Lower lobe of right lung (tissue), 2 donors: Measurements from ENCODE around the gene MXI1. TPM values are rescaled to one million over a fixed set of nuclear protein-coding genes. Genes with fewer than 3 reads are reported as not detected.

ENCODE experiments used
- ATAC-seq, 2 donors: fragments of 200-7000 bp; cut with Tn5 transposase; one replicate each; pipeline ENCODE4 v1.9.1; 2020 to 2022; ENCODE audit warnings: mild to moderate bottlenecking in 2 of 2, moderate library complexity in 2 of 2
- DNase-seq: peaks from one replicate; pipeline ENCODE4 v3.0.0-alpha.2; 2020
- H3K27ac ChIP-seq: fragments of 200-600 bp; one replicate; pipeline ENCODE4 v1.8.0; 2022
- H3K27me3 ChIP-seq: fragments of 200-600 bp; one replicate; pipeline ENCODE4 v1.8.0; 2022; ENCODE audit warnings: low read depth
- H3K36me3 ChIP-seq: fragments of 200-600 bp; one replicate; pipeline ENCODE4 v1.8.0; 2022; ENCODE audit warnings: mild to moderate bottlenecking
- H3K4me1 ChIP-seq: fragments of 200-600 bp; one replicate; pipeline ENCODE4 v1.8.0; 2022
- H3K4me3 ChIP-seq: fragments of 200-600 bp; one replicate; pipeline ENCODE4 v1.8.0; 2022; ENCODE audit warnings: mild to moderate bottlenecking
- H3K9me3 ChIP-seq: fragments of 200-600 bp; one replicate; pipeline ENCODE4 v1.8.0; 2022
- intact Hi-C: fragments of 100-400 bp; cut with DNase I; formaldehyde crosslinking; loops from one replicate; pipeline ENCODE4 v1.11.0; 2022
- total RNA-seq: library from RNA; stranded (reverse); fragmentation: NEBNext Ultra II Directional; extraction: Animal tissue kit (Norgen Biotek cat#: 25700); gene quantifications from one replicate; pipeline ENCODE4 v1.2.1, GENCODE V29; 2021
- TF ChIP-seq, protein P1 (sequence below): fragments of 200-600 bp; IDR thresholded peaks from one replicate; pipeline ENCODE4 v1.8.0; 2022; ENCODE audit warnings: antibody characterized with exemption, mild to moderate bottlenecking
- donor health status: DM: no; HTN: yes; CAD: no; lungs with severe emphysema.

Gene MXI1
- total RNA-seq, 1 donor from 2014 or later: 33.3 TPM

GRCh38 chr10:110306452-110306768 lies 99.0 kb downstream of the MXI1 start:
- TF ChIP-seq, protein P1, sequence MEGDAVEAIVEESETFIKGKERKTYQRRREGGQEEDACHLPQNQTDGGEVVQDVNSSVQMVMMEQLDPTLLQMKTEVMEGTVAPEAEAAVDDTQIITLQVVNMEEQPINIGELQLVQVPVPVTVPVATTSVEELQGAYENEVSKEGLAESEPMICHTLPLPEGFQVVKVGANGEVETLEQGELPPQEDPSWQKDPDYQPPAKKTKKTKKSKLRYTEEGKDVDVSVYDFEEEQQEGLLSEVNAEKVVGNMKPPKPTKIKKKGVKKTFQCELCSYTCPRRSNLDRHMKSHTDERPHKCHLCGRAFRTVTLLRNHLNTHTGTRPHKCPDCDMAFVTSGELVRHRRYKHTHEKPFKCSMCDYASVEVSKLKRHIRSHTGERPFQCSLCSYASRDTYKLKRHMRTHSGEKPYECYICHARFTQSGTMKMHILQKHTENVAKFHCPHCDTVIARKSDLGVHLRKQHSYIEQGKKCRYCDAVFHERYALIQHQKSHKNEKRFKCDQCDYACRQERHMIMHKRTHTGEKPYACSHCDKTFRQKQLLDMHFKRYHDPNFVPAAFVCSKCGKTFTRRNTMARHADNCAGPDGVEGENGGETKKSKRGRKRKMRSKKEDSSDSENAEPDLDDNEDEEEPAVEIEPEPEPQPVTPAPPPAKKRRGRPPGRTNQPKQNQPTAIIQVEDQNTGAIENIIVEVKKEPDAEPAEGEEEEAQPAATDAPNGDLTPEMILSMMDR: no peak
- ATAC-seq: no peak

DNA sequence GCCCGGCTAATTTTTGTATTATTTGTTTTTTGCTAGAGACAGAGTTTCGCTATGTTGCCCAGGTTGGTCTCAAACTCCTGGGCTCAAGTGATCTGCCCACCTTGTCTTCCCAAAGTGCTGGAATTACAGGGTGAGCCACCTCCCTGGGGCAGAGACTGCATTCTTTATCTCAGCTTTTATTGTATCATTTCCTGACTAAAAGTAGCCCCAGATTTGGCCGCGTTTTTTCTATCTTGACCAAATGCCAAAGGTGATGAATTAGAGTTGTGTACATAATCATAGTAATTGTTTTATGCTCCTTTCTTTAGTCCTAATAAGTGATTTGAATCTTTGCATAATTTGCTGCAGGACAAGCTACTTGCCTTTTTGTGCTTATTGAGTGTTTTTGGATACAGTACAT lies 100.4 kb downstream of the MXI1 start:
- Histone ChIP-seq H3K4me3 (no peak overlapping the region), H3K9me3 (no peaks in the 10 kb centered on the region), H3K4me1 (peaks cover 31% of the 10 kb centered on the region), H3K27me3 (no peaks in the 10 kb centered on the region), H3K27ac (no peak overlapping the region), H3K36me3 (peaks cover 5% of the 10 kb centered on the region)
- intact Hi-C loops: no loop called here
- DNase-seq (no peak), ATAC-seq (no peak)
- TF ChIP-seq, protein P1: no peak

More at GRCh38 chr10:110306452-110306768, 99.0 kb downstream of the MXI1 start:
- Histone ChIP-seq H3K36me3 (peaks cover 19% of the 10 kb centered on the region), H3K4me3 (no peak overlapping the region), H3K4me1 (peaks cover 45% of the 10 kb centered on the region), H3K27me3 (no peaks in the 10 kb centered on the region), H3K9me3 (no peaks in the 10 kb centered on the region), H3K27ac (peak overlapping the region; percentile 91)
- intact Hi-C loops: no loop called here
- no peak for DNase-seq

DNA sequence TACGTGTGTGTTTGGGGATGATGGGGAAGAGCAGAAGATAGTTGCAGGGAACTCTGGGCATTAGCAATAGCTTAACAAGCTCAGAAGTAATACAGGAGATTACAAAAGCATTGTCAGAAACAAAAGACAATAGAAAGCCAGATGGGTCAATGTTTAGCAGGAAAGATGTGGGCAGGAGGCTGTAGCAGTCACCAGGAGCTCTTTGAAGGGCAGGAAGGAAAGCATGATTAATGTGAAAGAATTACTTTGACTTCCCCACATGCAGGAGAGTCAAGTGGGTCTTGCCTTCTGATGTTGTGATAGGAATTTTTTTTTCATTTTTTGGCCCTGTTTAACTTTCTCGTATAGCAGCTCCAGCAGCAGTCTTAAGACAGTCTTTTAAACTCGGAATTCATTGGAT lies 103.3 kb downstream of the MXI1 start:
- DNase-seq (no peak), ATAC-seq (no peak)
- Histone ChIP-seq H3K36me3 (no peaks in the 10 kb centered on the region), H3K27ac (no peak overlapping the region), H3K9me3 (no peaks in the 10 kb centered on the region), H3K27me3 (no peaks in the 10 kb centered on the region), H3K4me1 (peaks cover 13% of the 10 kb centered on the region), H3K4me3 (no peak overlapping the region)
- intact Hi-C loops: loop anchor here (5.0 kb wide), 1 partner anchor 237 kb away; no protein-coding TSS in a partner anchor
- TF ChIP-seq, protein P1: no peak

DNA sequence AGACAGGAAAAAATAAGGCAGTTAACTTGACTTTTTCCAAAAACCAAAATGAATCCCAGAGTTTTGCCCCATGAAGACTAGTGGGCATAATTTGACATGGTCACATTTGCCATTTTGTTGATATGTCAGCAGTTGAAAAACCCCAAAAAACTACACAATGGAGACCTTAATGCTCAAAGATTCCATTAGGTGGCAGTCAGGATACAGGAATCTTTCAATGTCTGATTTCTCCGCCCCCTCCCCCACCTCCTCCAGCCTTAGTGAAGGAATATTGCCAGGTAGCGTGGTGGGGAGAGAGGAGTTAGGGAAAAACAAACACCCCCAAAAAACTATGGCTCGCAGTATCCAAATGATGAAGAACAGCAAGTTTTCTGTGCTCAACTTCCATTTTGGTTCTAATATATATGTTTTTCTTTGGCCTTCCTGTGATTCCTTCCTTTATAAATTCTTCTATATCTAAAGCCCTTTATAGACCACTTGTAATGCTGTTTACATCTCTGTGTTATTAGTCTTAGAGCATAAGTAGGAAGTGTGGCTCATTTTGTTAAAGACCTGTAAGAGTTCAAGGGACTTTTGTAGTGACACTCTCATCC lies 104.0 kb downstream of the MXI1 start:
- Histone ChIP-seq H3K27me3 (no peaks in the 10 kb centered on the region), H3K36me3 (no peaks in the 10 kb centered on the region), H3K9me3 (no peaks in the 10 kb centered on the region), H3K4me3 (no peak overlapping the region), H3K27ac (no peak overlapping the region), H3K4me1 (peaks cover 6% of the 10 kb centered on the region)
- TF ChIP-seq, protein P1: peak; percentile 61
- intact Hi-C loops: loop anchor here (5.0 kb wide), 1 partner anchor 236 kb away; no protein-coding TSS in a partner anchor
- peak; percentile 68 to 83 for ATAC-seq
- no peak for DNase-seq

- TF ChIP-seq, protein P1: no peak
- intact Hi-C loops: loop anchor here (5.0 kb wide), 1 partner anchor 235 kb away; no protein-coding TSS in a partner anchor
- no peak overlapping the region for H3K27ac ChIP-seq
- H3K27me3 ChIP-seq: no peaks in the 10 kb centered on the region
- H3K4me3 ChIP-seq: no peak overlapping the region
- H3K36me3 ChIP-seq: no peaks in the 10 kb centered on the region
- no peaks in the 10 kb centered on the region for H3K9me3 ChIP-seq
- H3K4me1 ChIP-seq: peaks cover 6% of the 10 kb centered on the region
- no peak for DNase-seq
- no peak for ATAC-seq
Observed at GRCh38 chr10:110312206-110312605, 104.8 kb downstream of the MXI1 start.
